A673 (cell line): Measurements from ENCODE around the gene ZNHIT3. TPM values are rescaled to one million over a fixed set of nuclear protein-coding genes. Genes with fewer than 3 reads are reported as not detected.

Experiments
- BruUV-seq: library from RNA; stranded (reverse); fragments of 400-500 nt; replicated peaks from 2 replicates; lab custom pipeline; 2021; lab: Mats Ljungman, UMichigan
- CTCF ChIA-PET: fragments of 300-600 bp; sonication (Branson Sonifier 250); formaldehyde crosslinking; loops from one replicate; lab custom pipeline; 2022; ENCODE audit warnings: antibody characterized with exemption; lab: Charles Lee
- POLR2A ChIA-PET: fragments of 300-600 bp; sonication (Branson Sonifier 250); formaldehyde crosslinking; loops from one replicate; lab custom pipeline; 2022; ENCODE audit warnings: antibody characterized with exemption; ENCODE audit not compliant: low non-redundant PET; lab: Charles Lee
- DNase-seq: peaks from one replicate; pipeline ENCODE4 v3.0.0-alpha.2; 2015; ENCODE audit warnings: low spot score
- H3K27ac ChIP-seq: fragments of 200-600 bp; sonication (generic); 2 replicates; pipeline ENCODE4 v1.5.1; 2016; ENCODE audit warnings: mixed run types, low read depth, mild to moderate bottlenecking, mixed read lengths, antibody characterized with exemption, low read length; ENCODE audit not compliant: poor library complexity, severe bottlenecking
- H3K27me3 ChIP-seq: fragments of 200-600 bp; sonication (generic); replicated peaks from 2 replicates; pipeline ENCODE4 v1.6.1; 2017; ENCODE audit warnings: mixed run types, low read depth, mild to moderate bottlenecking, mixed read lengths, antibody characterized with exemption, low read length; ENCODE audit not compliant: insufficient read depth, poor library complexity
- H3K36me3 ChIP-seq: fragments of 200-600 bp; sonication (generic); 2 replicates; pipeline ENCODE4 v1.6.1; 2016; ENCODE audit warnings: mixed run types, mild to moderate bottlenecking, mixed read lengths, antibody characterized with exemption, low read length; ENCODE audit not compliant: insufficient read depth, poor library complexity, severe bottlenecking
- H3K4me1 ChIP-seq: fragments of 200-600 bp; sonication (generic); 2 replicates; pipeline ENCODE4 v1.6.1; 2017; ENCODE audit warnings: mixed run types, mild to moderate bottlenecking, mixed read lengths, antibody characterized with exemption, low read length; ENCODE audit not compliant: insufficient read depth, poor library complexity, severe bottlenecking
- H3K4me3 ChIP-seq: fragments of 200-600 bp; sonication (generic); 2 replicates; pipeline ENCODE4 v1.5.1; 2016; ENCODE audit warnings: low read depth, mixed run types, mild to moderate bottlenecking, mixed read lengths, low read length; ENCODE audit not compliant: poor library complexity, severe bottlenecking
- H3K9me3 ChIP-seq: fragments of 200-600 bp; sonication (generic); 2 replicates; pipeline ENCODE4 v1.6.1; 2016; ENCODE audit warnings: mixed run types, low read depth, mild to moderate bottlenecking, mixed read lengths, antibody characterized with exemption, low read length; ENCODE audit not compliant: poor library complexity, severe bottlenecking
- CTCF ChIP-seq: fragments of 300-800, 200-600 bp; sonication (generic); conservative IDR thresholded peaks from 2 replicates; pipeline ENCODE4 v1.5.1; 2017; ENCODE audit warnings: low read depth, mild to moderate bottlenecking, antibody characterized with exemption, low read length, moderate library complexity, mixed read lengths
- EZH2 ChIP-seq: fragments of 200-600 bp; sonication (generic); IDR thresholded peaks from 2 replicates; pipeline ENCODE4 v1.6.1; 2017; ENCODE audit warnings: borderline replicate concordance, low read depth, mild to moderate bottlenecking, mixed read lengths, antibody characterized with exemption, low read length; ENCODE audit not compliant: poor library complexity, severe bottlenecking
- intact Hi-C: fragments of 100-400 bp; cut with micrococcal nuclease; formaldehyde crosslinking; loops from one replicate; pipeline ENCODE4 v1.10.0; 2022; ENCODE audit not compliant: unreplicated experiment
- total RNA-seq: library from RNA; stranded (reverse); gene quantifications from 2 replicates; pipeline ENCODE4 v1.2.3, GENCODE V29; 2021

Gene ZNHIT3
- total RNA-seq, 1 experiment from 2014 or later, result 35.2 TPM

DNA sequence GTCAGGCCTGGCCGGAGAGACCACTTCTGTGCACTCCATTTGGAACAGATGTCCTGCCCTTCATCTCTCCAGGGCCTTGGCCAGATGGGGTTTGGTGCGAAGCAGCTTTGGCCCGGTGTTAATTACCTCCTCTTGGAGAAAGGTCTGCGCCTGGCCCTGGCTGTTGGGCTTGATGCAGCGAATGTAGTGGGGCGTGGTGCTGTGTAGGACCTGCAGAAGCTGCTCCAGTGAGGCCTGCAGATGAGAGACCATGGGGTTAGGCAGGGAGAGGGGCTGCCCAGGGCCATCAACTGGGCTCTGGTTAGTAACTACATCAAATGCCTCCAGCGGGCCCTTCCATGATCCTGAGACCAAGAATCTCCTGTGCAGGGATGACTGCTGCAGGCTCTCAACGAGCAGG, 18.7 kb downstream of the ZNHIT3 start:
- Histone ChIP-seq H3K36me3 (no peaks in the 10 kb centered on the region), H3K4me1 (no peaks in the 10 kb centered on the region), H3K27me3 (no peaks in the 10 kb centered on the region), H3K9me3 (no peaks in the 10 kb centered on the region), H3K4me3 (no peak overlapping the region), H3K27ac (no peak overlapping the region)
- ChIA-PET POLR2A (no interaction called here), CTCF (no interaction called here)
- no peak for DNase-seq
- no TSS peak for BruUV-seq
- intact Hi-C loops, result no loop called here
- TF ChIP-seq CTCF (no peak), EZH2 (no peak)

- no peak overlapping the region for H3K4me3 ChIP-seq
- ChIA-PET POLR2A (no interaction called here), CTCF (no interaction called here)
- TF ChIP-seq CTCF (no peak), EZH2 (no peak)
- BruUV-seq, result no TSS peak
- intact Hi-C loops, result no loop called here
- no peak overlapping the region for H3K27ac ChIP-seq
- no peaks in the 10 kb centered on the region for H3K36me3 ChIP-seq
- no peak for DNase-seq
- H3K9me3 ChIP-seq, result no peaks in the 10 kb centered on the region
- H3K27me3 ChIP-seq, result no peaks in the 10 kb centered on the region
- no peaks in the 10 kb centered on the region for H3K4me1 ChIP-seq
Observed at GRCh38 chr17:36506249-36506826, 19.9 kb downstream of the ZNHIT3 start.

DNA sequence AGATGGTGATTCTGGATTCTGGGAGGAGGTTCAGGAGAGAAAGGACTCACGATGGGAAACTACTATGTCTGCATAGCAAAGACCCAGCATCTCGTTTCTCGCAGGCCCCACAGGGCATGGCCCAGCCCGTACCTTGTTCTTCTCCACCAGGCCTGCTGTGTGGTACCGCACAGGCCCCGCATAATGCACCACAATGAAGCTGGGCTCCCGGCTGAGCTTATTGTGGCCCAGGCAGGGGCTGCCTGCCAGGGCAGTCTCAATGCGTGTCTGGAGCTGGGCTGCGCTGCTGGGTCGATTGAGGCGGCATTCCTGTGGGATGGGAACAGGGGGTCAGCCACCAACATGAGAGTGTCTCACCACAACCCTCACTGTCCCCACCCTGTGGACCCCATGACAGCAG, 20.4 kb downstream of the ZNHIT3 start:
- Histone ChIP-seq H3K4me3 (no peak overlapping the region), H3K9me3 (no peaks in the 10 kb centered on the region), H3K27me3 (no peaks in the 10 kb centered on the region), H3K27ac (no peak overlapping the region), H3K36me3 (no peaks in the 10 kb centered on the region), H3K4me1 (no peaks in the 10 kb centered on the region)
- CTCF ChIA-PET, result no interaction called here
- POLR2A ChIA-PET, result no interaction called here
- DNase-seq, result no peak
- intact Hi-C loops, result no loop called here
- TF ChIP-seq CTCF (no peak), EZH2 (no peak)
- no TSS peak for BruUV-seq
